Limb (tissue), 2 donors: Measurements from ENCODE around the gene NCAN.

Experiments
- DNase-seq, 2 donors: peaks; one replicate each; pipeline ENCODE4 v3.0.0-alpha.2; 2016; ENCODE audit errors: extremely low spot score in 2 of 2

NCAN gene

GRCh38 chr19:19279062-19279612 is 67.4 kb downstream of the NCAN start:
- DNase-seq, result no peak

- no peak for DNase-seq
These were observed 68.1 kb downstream of the NCAN start for GRCh38 chr19:19279853-19280252.

DNA sequence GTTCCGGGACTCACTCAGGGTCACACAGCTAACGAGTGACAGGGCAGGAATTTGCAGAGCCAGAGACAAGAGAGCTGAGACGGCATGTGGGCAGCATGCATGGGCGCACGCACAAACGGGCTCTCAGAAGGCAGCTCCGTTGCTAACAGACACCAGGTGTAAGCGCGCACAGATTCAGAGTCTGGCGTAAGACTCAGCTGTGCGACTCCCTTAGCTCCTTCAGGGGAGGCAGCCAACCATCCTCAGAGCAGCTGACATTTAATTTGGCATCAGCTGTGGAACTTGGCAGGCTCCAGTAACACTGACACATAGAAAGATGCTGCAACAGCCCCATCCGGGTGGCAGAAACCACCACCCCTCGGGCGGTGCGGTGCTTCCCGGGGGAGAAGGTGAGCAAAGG is 68.8 kb downstream of the NCAN start:
- DNase-seq, result no peak

DNA sequence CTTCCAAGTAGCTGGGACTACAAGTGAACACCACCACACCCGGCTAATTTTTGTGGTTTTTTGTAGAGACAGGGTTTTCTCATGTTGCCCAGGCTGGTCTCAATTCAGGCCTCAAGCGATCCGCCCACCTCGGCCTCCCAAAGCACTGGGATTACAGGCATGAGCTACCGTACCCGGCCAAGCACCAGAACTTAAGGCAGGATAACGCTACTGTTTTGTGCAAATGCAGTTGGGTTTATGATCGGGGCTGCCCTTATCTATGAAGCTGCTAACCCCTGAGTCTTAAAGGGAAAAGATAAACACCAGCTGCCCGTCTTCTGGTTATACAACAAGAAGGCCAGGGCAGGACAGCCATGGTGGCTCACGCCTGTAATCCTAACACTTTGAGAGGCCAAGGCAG is 73.9 kb downstream of the NCAN start:
- DNase-seq, result no peak

GRCh38 chr19:19292607-19293006 is 80.8 kb downstream of the NCAN start:
- DNase-seq, result no peak

- no peak for DNase-seq
These were observed 83.2 kb downstream of the NCAN start for GRCh38 chr19:19294914-19295313.

DNA sequence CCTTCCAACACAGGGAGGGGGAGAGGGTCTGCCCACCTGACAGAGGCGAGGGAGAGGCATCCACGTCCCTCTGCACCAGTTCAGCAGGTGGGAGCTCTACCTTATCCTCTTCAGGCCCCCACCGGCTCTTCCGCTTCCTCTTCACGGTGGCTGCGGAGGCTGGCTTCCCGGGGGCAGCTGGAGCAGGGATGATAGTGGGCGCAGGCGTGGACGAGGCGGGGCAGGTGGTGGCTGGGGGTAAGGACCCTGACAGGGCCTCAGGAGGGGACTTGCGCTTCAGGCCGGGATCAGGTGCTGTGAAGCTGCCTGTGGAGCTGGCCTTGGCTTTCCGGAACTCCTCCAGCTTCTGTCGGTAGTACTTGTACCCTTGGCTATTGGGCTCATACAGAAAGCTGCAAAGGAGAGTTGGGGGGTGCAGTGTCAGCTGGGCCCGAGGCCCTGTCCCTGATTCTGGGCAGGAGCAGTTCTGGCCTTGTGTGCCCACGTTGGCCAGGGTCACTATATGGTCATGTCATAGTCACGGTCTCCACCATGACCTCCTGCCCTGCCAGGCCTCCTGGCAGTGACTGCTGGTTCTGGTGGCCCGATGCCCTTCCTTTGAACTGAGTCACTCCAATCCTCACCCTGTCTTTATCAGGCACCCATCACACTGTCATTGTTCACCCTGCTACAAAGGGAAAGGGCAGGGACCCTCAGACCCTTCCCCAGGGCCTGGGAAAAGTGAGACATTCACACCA is 85.4 kb downstream of the NCAN start:
- no peak for DNase-seq

DNA sequence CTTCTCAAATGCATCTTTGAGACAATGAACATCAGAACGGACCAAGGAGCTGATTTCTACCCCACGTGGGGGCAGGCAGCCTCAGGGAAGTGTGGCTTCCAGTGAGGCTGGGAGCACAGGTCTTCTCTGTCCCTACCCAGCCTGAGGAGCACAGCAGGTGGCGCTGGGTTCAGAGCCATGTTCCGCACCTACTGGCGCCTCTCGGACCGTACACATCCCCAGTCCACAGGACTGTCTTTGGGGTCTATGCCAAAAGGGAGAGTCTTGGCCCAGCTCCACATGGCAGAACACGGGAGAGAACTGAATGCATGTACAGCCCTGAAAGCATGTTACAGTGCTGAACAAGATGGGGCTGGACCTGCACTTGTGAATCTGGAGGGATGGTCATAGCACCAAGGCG is 86.0 kb downstream of the NCAN start:
- DNase-seq, result no peak

DNA sequence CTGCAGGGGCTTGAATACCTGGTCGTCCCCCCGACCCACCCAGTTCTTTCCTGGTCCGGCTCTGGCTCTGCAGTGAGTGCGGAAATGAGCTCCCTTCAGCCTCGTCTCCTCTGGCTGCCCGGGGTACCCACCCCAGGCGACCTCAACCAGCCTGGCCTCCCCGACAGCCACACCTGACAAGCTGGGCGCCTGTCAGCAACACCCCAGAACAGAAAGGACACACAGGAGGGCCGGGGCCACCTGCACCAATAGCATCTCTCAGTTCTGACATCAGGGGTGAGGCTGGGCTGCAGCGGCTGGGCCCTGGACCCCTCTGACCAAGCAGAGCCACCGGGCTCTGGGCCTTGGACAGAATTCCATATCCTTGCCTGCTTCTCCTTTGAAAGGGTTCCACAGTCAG is 88.9 kb downstream of the NCAN start:
- no peak for DNase-seq
